Fibroblast of pulmonary artery (primary cell): ENCODE results near the gene RPS29.

Source experiments
- DNase-seq: peaks from one replicate; pipeline ENCODE4 v3.0.0-alpha.2; 2010; ENCODE audit warnings: low read depth
- H3K4me3 ChIP-seq: replicated peaks from 2 replicates; pipeline ENCODE4 v1.5.1; 2011; ENCODE audit warnings: low read depth, mild to moderate bottlenecking, control low read depth, low read length, moderate library complexity
- CTCF ChIP-seq: IDR thresholded peaks from 2 replicates; pipeline ENCODE4 v1.5.1; 2011; ENCODE audit warnings: mild to moderate bottlenecking, control low read depth, low read length, inconsistent platforms; ENCODE audit errors: missing control alignments

The RPS29 gene

GRCh38 chr14:49549881-49550280 lies 36.3 kb downstream of the RPS29 start:
- no peak for DNase-seq
- TF ChIP-seq CTCF: no peak
- no peak overlapping the region for H3K4me3 ChIP-seq

GRCh38 chr14:49549446-49549845 lies 36.7 kb downstream of the RPS29 start:
- TF ChIP-seq CTCF: no peak
- no peak for DNase-seq
- no peak overlapping the region for H3K4me3 ChIP-seq

GRCh38 chr14:49546766-49547165 lies 39.4 kb downstream of the RPS29 start:
- no peak for TF ChIP-seq CTCF
- DNase-seq: no peak

GRCh38 chr14:49545716-49546115 lies 40.5 kb downstream of the RPS29 start:
- TF ChIP-seq CTCF: no peak
- H3K4me3 ChIP-seq: no peak overlapping the region
- no peak for DNase-seq

More at GRCh38 chr14:49546766-49547165, 39.4 kb downstream of the RPS29 start:
- no peak overlapping the region for H3K4me3 ChIP-seq

GRCh38 chr14:49545071-49545470 lies 41.1 kb downstream of the RPS29 start:
- DNase-seq: no peak
- no peak overlapping the region for H3K4me3 ChIP-seq
- no peak for TF ChIP-seq CTCF

- TF ChIP-seq CTCF: no peak
- no peak overlapping the region for H3K4me3 ChIP-seq
- DNase-seq: no peak
Measured at GRCh38 chr14:49541049-49541448, 45.1 kb downstream of the RPS29 start.

GRCh38 chr14:49538852-49539251 lies 47.3 kb downstream of the RPS29 start:
- no peak for TF ChIP-seq CTCF
- no peak for DNase-seq
- H3K4me3 ChIP-seq: no peak overlapping the region
